Measurements from ENCODE around the gene TOP2B.

TOP2B gene

GRCh38 chr3:25557694-25558093 is 107.0 kb downstream of the TOP2B start:
- DNase-seq (ENCODE audit: low read depth) = no peak

DNA sequence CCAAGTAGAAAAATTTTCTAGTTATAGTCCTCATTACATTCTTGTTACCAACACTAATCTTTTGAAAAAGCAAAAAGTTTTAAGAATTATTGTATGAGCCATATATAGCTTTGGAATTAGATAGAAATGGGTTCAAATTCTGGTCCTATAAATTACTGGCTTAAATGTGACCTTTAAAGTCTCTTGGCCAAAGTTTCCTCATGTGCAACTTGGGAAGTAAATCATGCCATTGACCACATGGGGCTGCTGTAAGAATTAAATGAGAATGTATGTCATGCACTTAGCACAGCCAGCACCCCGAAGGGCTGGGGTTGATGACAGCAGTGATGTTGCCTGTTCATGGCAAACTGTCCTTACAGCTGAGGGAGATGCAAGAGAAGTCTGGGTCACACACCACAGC is 108.3 kb downstream of the TOP2B start:
- DNase-seq (ENCODE audit: low read depth) = no peak

GRCh38 chr3:25555695-25556437 is 108.8 kb downstream of the TOP2B start:
- DNase-seq (ENCODE audit: low read depth) = no peak

DNA sequence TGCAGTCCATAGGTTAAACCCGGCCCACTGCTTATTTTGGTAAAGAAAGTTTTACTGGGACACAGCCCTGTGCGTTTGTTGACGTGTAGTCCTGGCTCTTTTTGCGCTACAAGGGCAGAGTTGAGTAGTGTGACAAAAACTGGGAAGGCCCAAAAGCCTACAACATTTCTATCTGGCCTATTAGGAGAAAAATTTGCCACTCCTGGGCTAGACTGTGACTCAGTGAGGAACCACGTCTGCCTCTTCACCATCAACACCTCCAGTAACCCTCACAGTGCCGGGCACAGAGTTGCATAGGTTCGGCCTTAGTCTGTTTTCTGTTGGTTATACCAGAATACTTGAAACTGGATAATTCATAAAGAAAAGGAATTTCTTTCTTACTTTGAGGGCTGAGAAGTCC is 110.3 kb downstream of the TOP2B start:
- DNase-seq (ENCODE audit: low read depth) = no peak

DNA sequence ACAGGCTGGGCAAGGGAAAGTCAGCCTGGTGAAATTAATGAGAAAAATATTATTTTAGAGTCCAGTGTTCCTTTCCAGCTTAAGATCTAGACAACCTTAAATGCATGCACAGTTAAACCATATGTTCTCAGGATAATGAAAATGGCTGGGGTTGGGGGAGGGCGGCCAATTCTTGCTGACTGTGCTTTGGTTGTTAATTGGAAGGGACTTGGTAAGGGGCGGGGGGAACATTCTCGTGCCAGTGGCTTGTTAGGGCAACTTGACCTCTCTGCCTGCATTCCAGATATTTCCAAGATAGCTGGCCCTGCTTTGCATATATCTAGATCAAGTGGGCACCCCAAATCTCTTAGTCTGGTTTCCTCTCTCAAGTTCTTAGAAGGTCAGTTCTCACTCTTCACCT is 112.5 kb downstream of the TOP2B start:
- no peak for DNase-seq (ENCODE audit: low read depth)

GRCh38 chr3:25548836-25549235 is 115.9 kb downstream of the TOP2B start:
- no peak for DNase-seq (ENCODE audit: low read depth)

GRCh38 chr3:25547943-25548674 is 116.6 kb downstream of the TOP2B start:
- no peak for DNase-seq (ENCODE audit: low read depth)

Measured in T-helper 22 cell (primary cell).